ENCODE measurements around the gene UCMA. TPM values are rescaled to one million over a fixed set of nuclear protein-coding genes. Genes with fewer than 3 reads are reported as not detected.

Gene UCMA
- total and polyA plus RNA-seq, 2 donors (not counting 1 experiment from before 2014, with no cell fraction given): not detected

GRCh38 chr10:13225601-13226000 lies 8.6 kb downstream of the UCMA start:
- no peak overlapping the region for H3K9ac ChIP-seq (ENCODE audit: insufficient read depth, low read length)
- no peak overlapping the region for H3K4me2 ChIP-seq (ENCODE audit: extremely low read depth, insufficient read depth, low read length)
- H3K9me3 ChIP-seq (ENCODE audit: control insufficient read depth, insufficient read depth, low read depth, low read length): no peaks in the 10 kb centered on the region
- TF ChIP-seq CTCF (conservative IDR thresholded peaks at IDR 0.05 in 1 of 2, IDR thresholded peaks at IDR 0.05 in 1 of 2; ENCODE audit: low read depth in 1 of 2, low read length in 2 of 2): no peak
- no peak for TF ChIP-seq EZH2 (IDR thresholded peaks at IDR 0.05; ENCODE audit: low read length, missing control alignments)
- no peak for DNase-seq (ENCODE audit: low read depth in 2 of 2)
- no peaks in the 10 kb centered on the region for H3K4me1 ChIP-seq (ENCODE audit: control insufficient read depth, extremely low read depth, insufficient read depth, low read length)
- no peaks in the 10 kb centered on the region for H3K79me2 ChIP-seq (ENCODE audit: control insufficient read depth, insufficient read depth, low read length)
- no peak overlapping the region for H2AFZ ChIP-seq (ENCODE audit: low read length)
- H3K4me3 ChIP-seq (replicated peaks in 1 of 4; ENCODE audit: control extremely low read depth in 1 of 4, insufficient read depth in 1 of 4, low read depth in 3 of 4, low read length in 4 of 4): no peak overlapping the region
- no peaks in the 10 kb centered on the region for H3K36me3 ChIP-seq (ENCODE audit: control insufficient read depth, insufficient read depth, low read length)
- H4K20me1 ChIP-seq (ENCODE audit: control insufficient read depth, extremely low read depth, insufficient read depth, low read length): no peaks in the 10 kb centered on the region
- H3K27me3 ChIP-seq (ENCODE audit: control insufficient read depth, insufficient read depth, low read length): no peaks in the 10 kb centered on the region
- no peak overlapping the region for H3K27ac ChIP-seq (ENCODE audit: insufficient read depth, low read length)

- H3K9me3 ChIP-seq (ENCODE audit: control insufficient read depth, insufficient read depth, low read depth, low read length): no peaks in the 10 kb centered on the region
- H3K4me3 ChIP-seq (replicated peaks in 1 of 4; ENCODE audit: control extremely low read depth in 1 of 4, insufficient read depth in 1 of 4, low read depth in 3 of 4, low read length in 4 of 4): no peak overlapping the region
These were observed 9.8 kb downstream of the UCMA start for GRCh38 chr10:13224210-13224995.

GRCh38 chr10:13223241-13223640 lies 10.9 kb downstream of the UCMA start:
- Histone ChIP-seq H3K4me3 (replicated peaks in 1 of 4; ENCODE audit: control extremely low read depth in 1 of 4, insufficient read depth in 1 of 4, low read depth in 3 of 4, low read length in 4 of 4) (no peak overlapping the region), H2AFZ (ENCODE audit: low read length) (no peak overlapping the region), H3K27me3 (ENCODE audit: control insufficient read depth, insufficient read depth, low read length) (no peaks in the 10 kb centered on the region), H3K27ac (ENCODE audit: insufficient read depth, low read length) (no peak overlapping the region), H3K79me2 (ENCODE audit: control insufficient read depth, insufficient read depth, low read length) (no peaks in the 10 kb centered on the region), H3K4me1 (ENCODE audit: control insufficient read depth, extremely low read depth, insufficient read depth, low read length) (no peaks in the 10 kb centered on the region), H3K9ac (ENCODE audit: insufficient read depth, low read length) (no peak overlapping the region), H4K20me1 (ENCODE audit: control insufficient read depth, extremely low read depth, insufficient read depth, low read length) (no peaks in the 10 kb centered on the region), H3K4me2 (ENCODE audit: extremely low read depth, insufficient read depth, low read length) (no peak overlapping the region), H3K36me3 (ENCODE audit: control insufficient read depth, insufficient read depth, low read length) (no peaks in the 10 kb centered on the region), H3K9me3 (ENCODE audit: control insufficient read depth, insufficient read depth, low read depth, low read length) (no peaks in the 10 kb centered on the region)
- TF ChIP-seq CTCF (conservative IDR thresholded peaks at IDR 0.05 in 1 of 2, IDR thresholded peaks at IDR 0.05 in 1 of 2; ENCODE audit: low read depth in 1 of 2, low read length in 2 of 2) (no peak), EZH2 (IDR thresholded peaks at IDR 0.05; ENCODE audit: low read length, missing control alignments) (no peak)
- DNase-seq (ENCODE audit: low read depth in 2 of 2): no peak

More at GRCh38 chr10:13224210-13224995, 9.8 kb downstream of the UCMA start:
- no peak overlapping the region for H2AFZ ChIP-seq (ENCODE audit: low read length)
- H3K4me2 ChIP-seq (ENCODE audit: extremely low read depth, insufficient read depth, low read length): no peak overlapping the region
- TF ChIP-seq EZH2 (IDR thresholded peaks at IDR 0.05; ENCODE audit: low read length, missing control alignments) (no peak), CTCF (conservative IDR thresholded peaks at IDR 0.05 in 1 of 2, IDR thresholded peaks at IDR 0.05 in 1 of 2; ENCODE audit: low read depth in 1 of 2, low read length in 2 of 2) (no peak)
- H3K27me3 ChIP-seq (ENCODE audit: control insufficient read depth, insufficient read depth, low read length): no peaks in the 10 kb centered on the region
- no peaks in the 10 kb centered on the region for H3K4me1 ChIP-seq (ENCODE audit: control insufficient read depth, extremely low read depth, insufficient read depth, low read length)
- H3K9ac ChIP-seq (ENCODE audit: insufficient read depth, low read length): no peak overlapping the region
- H4K20me1 ChIP-seq (ENCODE audit: control insufficient read depth, extremely low read depth, insufficient read depth, low read length): no peaks in the 10 kb centered on the region
- DNase-seq (ENCODE audit: low read depth in 2 of 2): no peak
- H3K27ac ChIP-seq (ENCODE audit: insufficient read depth, low read length): no peak overlapping the region
- H3K36me3 ChIP-seq (ENCODE audit: control insufficient read depth, insufficient read depth, low read length): no peaks in the 10 kb centered on the region
- H3K79me2 ChIP-seq (ENCODE audit: control insufficient read depth, insufficient read depth, low read length): no peaks in the 10 kb centered on the region
